ENCODE results near the gene NRSN2.
A peak's percentile ranks its signal among the peaks of the same experiment; 100 is the strongest.
"Not testable (repeated sequence)": the region's sequence is repeated elsewhere in the genome, so short reads cannot be mapped to it uniquely, and the experiment has no call there.

Gene NRSN2

GRCh38 chr20:377578-377977 lies 30.7 kb downstream of the NRSN2 start:
- DNase-seq = not testable (repeated sequence)

- no peak for DNase-seq
Measured at GRCh38 chr20:378961-379336, 32.0 kb downstream of the NRSN2 start.

GRCh38 chr20:380763-381580 lies 34.1 kb downstream of the NRSN2 start:
- DNase-seq = peak; percentile 78

GRCh38 chr20:381581-382290 lies 34.8 kb downstream of the NRSN2 start:
- DNase-seq = peak; percentile 92

- no peak for DNase-seq
Measured at GRCh38 chr20:382291-383115, 35.6 kb downstream of the NRSN2 start.

GRCh38 chr20:383889-384288 lies 37.0 kb downstream of the NRSN2 start:
- no peak for DNase-seq

GRCh38 chr20:384723-385122 lies 37.8 kb downstream of the NRSN2 start:
- no peak for DNase-seq

GRCh38 chr20:385448-385847 lies 38.5 kb downstream of the NRSN2 start:
- no peak for DNase-seq

- not testable (repeated sequence) for DNase-seq
Measured at GRCh38 chr20:386634-387033, 39.7 kb downstream of the NRSN2 start.

GRCh38 chr20:387520-387919 lies 40.6 kb downstream of the NRSN2 start:
- no peak for DNase-seq

GRCh38 chr20:388034-388994 lies 41.4 kb downstream of the NRSN2 start:
- DNase-seq = no peak

- DNase-seq = no peak
Measured at GRCh38 chr20:389220-389619, 42.3 kb downstream of the NRSN2 start.

GRCh38 chr20:391041-391711 lies 44.3 kb downstream of the NRSN2 start:
- no peak for DNase-seq

- not testable (repeated sequence) for DNase-seq
Measured at GRCh38 chr20:393296-393695, 46.4 kb downstream of the NRSN2 start.

- no peak for DNase-seq
Measured at GRCh38 chr20:396252-396618, 49.3 kb downstream of the NRSN2 start.

- DNase-seq = no peak
Measured at GRCh38 chr20:396619-397431, 49.9 kb downstream of the NRSN2 start.

- DNase-seq = no peak
Measured at GRCh38 chr20:397432-398237, 50.7 kb downstream of the NRSN2 start.

GRCh38 chr20:399182-399707 lies 52.3 kb downstream of the NRSN2 start:
- DNase-seq = peak; percentile 36

- no peak for DNase-seq
Measured at GRCh38 chr20:400128-400453, 53.2 kb downstream of the NRSN2 start.

All from hematopoietic multipotent progenitor cell treated with erythropoietin and hydrocortisone succinate and interleukin-3 and kit ligand, for 4 days (in vitro differentiated cells).